AG20443 (cell line): Measurements from ENCODE around the gene PRR35.
"Not testable (repeated sequence)": the region's sequence is repeated elsewhere in the genome, so short reads cannot be mapped to it uniquely, and the experiment has no call there.

Experiments
- DNase-seq: peaks from one replicate; pipeline ENCODE4 v3.0.0; 2012; ENCODE audit warnings: low spot score, mixed read lengths

The PRR35 gene

DNA sequence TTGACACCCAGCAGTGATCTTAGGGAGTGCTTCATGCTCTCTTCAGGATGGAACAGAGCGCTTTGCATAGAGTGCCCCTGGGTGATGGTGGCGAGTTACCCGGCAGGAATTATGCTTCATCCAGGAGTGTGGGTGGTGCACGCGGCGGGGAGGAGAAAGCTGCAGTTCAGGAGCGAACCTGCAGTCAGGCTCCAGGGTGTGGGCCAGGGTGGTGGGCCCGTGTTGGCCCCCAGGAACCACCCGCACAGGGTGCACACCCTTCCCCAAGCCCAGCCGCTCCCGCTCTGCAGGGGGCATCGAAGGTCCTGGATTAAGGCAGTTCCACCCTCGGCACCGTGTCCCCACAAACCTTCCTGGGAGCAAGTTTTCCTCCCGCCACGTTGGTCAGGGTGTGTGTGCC, 33.6 kb downstream of the PRR35 start:
- no peak for DNase-seq

DNA sequence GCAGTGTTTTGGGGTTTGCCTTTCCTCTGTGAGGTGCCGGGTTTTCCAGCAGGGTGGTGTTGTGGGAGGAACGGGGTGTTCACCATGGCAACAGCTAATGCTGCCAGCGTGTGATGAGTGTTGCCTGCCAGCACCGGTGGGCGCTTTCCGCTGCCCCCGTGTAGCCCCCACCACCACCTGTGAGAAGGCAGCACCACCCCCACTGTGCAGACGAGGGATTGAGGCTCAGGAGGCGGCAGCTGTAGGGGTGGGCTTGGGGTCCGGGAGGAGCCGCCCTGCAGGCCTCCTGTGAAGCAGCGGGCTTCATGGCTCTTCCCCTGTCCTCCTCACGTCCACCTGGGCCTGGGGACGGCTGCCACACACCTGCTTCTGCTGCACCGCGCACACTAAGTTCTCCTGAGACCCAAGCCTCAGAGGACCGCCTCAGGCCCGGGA, 34.9 kb downstream of the PRR35 start:
- no peak for DNase-seq

- no peak for DNase-seq
Observed at GRCh38 chr16:595942-596735, 35.9 kb downstream of the PRR35 start.

DNA sequence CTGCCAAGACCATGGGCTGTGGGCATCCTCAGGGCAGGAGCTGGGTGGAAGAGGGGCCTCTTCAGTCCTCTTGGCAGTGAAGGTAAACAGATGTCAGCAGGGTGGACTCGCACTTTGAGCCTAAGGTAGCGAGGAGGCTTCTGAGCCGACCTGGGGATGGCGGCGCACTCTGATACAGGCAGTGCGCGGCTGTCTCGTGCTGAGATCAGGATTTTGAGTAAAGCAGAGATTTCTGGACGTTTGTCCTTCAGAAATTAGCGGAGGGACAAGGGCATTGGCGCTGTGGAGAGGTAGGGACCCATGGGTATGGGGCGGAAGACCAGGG, 36.5 kb downstream of the PRR35 start:
- DNase-seq: no peak

- not testable (repeated sequence) for DNase-seq
Observed at GRCh38 chr16:597655-598054, 37.5 kb downstream of the PRR35 start.

- no peak for DNase-seq
Observed at GRCh38 chr16:598823-599739, 38.9 kb downstream of the PRR35 start.

- DNase-seq: no peak
Observed at GRCh38 chr16:600781-601180, 40.6 kb downstream of the PRR35 start.

DNA sequence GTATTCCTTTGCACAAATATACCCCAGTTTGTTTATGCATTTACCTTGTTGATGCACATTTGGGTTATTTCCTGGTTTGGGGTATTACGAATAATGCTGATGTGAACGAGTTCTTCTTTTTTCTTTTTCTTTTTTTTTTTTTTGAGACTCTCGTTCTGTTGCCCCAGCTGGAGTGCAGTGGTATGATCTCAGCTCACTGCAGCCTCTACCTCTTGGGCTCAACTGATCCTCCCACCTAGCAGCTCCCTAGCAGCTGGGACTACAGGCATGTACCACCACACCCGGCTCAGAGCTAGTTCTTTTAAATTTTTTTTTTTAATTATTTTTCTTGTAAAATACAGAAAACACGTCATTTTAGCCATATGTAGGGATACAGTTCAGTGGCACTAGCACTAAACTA, 43.7 kb downstream of the PRR35 start:
- no peak for DNase-seq

DNA sequence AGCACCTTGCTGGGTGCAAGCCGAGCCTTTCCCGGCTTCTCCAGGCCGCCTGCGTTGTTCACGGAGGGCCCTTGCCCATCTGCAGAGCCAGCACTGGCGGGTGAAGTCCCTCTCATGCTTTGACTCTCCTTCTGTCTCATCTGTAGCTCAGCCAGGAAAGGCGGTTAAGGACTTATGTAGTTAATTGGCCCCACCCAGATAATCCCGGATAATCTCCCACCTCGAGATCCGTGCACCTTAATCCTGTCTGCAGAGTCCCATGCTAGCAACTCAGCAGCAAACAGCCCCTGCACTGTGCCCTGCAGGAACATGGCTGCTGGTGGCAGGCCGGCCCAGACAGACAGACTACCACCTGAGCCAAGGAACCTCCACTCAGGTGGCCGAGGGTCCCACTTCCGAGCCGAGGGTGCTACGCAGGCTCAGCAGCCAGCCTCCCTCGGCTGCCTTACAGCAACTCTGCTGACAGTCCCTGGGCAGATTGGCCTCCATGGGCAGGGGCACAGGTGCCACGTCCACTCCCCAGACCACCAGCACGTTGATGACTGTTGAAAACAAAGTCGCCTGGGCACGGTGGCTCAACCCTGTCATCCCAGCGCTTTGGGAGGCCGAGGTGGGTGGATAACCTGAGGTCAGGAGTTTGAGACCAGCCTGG, 46.6 kb downstream of the PRR35 start:
- DNase-seq: no peak

DNA sequence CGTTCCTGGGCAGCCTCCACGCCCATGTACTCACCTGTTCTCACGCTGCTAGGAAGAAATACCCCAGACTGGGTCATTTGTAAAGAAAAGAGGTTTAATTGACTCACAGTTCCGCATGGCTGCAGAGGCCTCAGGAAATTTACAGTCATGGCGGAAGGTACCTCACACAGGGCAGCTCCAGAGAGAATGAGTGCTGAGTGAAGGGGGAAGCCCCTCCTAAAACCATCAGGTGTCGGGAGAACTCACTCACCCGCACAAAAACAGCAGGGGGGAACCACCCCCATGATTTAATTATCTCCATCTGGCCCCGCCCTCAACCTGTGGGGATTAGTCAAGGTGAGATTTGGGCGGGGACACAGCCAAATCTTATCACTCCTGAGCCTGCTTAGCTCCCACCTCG, 47.8 kb downstream of the PRR35 start:
- no peak for DNase-seq

DNA sequence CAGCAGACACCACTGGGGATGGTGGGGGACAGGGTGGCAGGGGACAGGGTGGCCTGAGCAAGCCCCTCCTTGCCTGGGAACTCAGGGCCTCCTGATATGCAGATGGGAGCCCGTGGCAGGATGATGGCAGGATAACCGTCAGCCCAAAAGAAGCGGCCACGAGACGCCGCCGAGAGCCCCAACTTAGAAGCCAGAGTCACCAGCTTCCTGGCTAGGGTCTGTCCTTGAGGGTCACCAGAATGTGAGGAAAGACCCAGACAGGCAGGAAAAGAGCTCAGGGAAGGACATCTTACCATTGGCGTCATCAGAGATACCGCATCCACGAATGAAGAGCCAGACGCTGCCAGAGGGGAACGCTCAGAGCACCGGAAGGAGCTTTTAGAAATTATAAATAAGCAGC, 49.1 kb downstream of the PRR35 start:
- no peak for DNase-seq

DNA sequence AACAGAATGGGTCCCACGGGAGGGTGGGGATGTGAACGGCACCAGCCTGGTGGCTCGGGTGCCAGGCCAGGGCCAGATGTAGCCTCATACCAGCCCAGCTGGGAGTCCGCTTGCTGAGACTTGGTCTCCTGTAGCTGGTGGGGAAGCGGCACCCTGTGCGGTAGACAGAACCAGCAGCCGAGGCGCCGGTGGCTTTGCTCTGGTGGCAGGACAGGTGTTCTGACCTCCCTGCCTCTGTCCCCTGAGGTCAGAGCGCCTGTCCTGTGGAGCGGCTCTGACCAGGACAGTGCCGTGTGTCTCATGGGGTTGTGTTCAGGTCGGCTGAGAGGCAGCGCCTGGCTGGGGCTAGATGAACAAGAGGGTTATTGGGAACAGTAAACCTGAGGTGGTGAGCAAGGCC, 49.8 kb downstream of the PRR35 start:
- no peak for DNase-seq

DNA sequence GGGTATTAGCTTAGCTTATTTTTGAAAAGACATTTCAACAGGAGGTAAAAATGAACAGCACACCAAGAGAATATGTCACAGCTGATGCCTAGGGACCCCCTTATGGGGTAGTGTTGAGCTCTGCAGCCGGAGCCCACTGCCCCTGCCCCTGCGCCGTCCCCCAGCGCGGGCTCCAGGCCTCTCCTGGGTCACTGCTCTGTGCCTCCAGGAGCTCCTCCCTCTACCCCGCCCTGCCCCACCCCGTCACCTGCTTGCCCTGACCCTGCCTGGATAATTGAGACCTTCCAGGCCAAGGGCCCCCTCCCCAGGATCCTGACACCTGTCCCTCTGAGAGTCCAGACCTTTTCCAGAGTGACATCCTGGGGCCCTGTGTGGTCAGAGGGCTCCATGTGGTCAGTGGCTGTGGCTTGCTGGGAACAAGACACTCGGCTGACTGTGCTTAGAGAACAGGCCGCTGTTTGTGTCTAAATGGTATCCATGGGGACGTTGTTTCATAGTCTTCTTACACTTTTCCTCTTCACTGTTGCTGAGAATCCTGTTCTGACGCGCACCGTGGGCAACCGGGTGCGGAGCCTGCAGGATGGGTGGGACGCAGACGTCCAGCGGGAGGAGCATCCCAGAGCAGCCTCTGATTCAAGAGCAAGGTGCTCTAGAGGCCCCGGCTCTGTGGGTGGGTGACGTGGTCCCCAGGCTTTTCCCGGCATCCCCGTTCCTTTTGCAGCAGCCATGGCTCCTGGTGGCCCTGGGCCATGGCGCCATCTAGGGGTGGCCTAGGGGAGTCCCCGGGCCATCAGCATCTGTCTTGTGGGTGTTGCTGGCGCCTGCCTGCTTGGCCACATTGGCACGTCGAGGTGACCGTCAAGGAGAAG, 50.6 kb downstream of the PRR35 start:
- peak; percentile 68 for DNase-seq

GRCh38 chr16:615122-615521, 54.9 kb downstream of the PRR35 start:
- DNase-seq: no peak
